Left lung (tissue), 10 donors: ENCODE data around the gene UNKL. TPM values are rescaled to one million over a fixed set of nuclear protein-coding genes. Genes with fewer than 3 reads are reported as not detected.

Experiments
- ATAC-seq: fragments of 200-7000 bp; cut with Tn5 transposase; one replicate; pipeline ENCODE4 v1.9.1; 2020; ENCODE audit warnings: moderate library complexity
- DNase-seq, 4 donors: peaks; one replicate each; pipeline ENCODE4 v3.0.0-alpha.2; 2013 to 2020
- H3K27ac ChIP-seq, 2 donors: fragments of 200-600 bp; sonication (generic) in 1 of 2; one replicate each; pipeline versions ENCODE4 v1.5.0 to v1.8.0; 2020 to 2021
- H3K27me3 ChIP-seq, 2 donors: fragments of 200-600 bp; sonication (generic) in 1 of 2; one replicate each; pipeline versions ENCODE4 v1.5.0 to v1.8.0; 2020 to 2021
- H3K36me3 ChIP-seq, 2 donors: fragments of 200-600 bp; sonication (generic) in 1 of 2; one replicate each; pipeline versions ENCODE4 v1.5.0 to v1.8.0; 2020 to 2021
- H3K4me1 ChIP-seq, 2 donors: fragments of 200-600 bp; one replicate each; pipeline ENCODE4 v1.8.0; 2021
- H3K4me3 ChIP-seq, 2 donors: fragments of 200-600 bp; sonication (generic) in 1 of 2; one replicate each; pipeline versions ENCODE4 v1.5.0 to v1.8.0; 2020 to 2021; ENCODE audit warnings: mild to moderate bottlenecking in 1 of 2
- H3K9me3 ChIP-seq, 2 donors: fragments of 200-600 bp; sonication (generic) in 1 of 2; one replicate each; pipeline versions ENCODE4 v1.5.0 to v1.8.0; 2020 to 2021
- intact Hi-C, 2 donors: fragments of 100-400 bp; cut with DNase I; formaldehyde crosslinking; loops; one replicate each; pipeline versions ENCODE4 v1.11.2 to v1.14.2; 2022
- polyA plus RNA-seq, 6 donors: library from polyadenylated mRNA; unstranded; fragments of 120-200 nt; gene quantifications; one replicate each; pipeline ENCODE4 v1.2.1, GENCODE V29; 2013; ENCODE audit not compliant: insufficient read length in 6 of 6
- total RNA-seq, 2 donors: library from RNA; stranded (reverse); fragmentation: NEBNext Ultra II Directional; extraction: Animal tissue kit (Norgen Biotek cat#: 25700); gene quantifications; one replicate each; pipeline ENCODE4 v1.2.1, GENCODE V29; 2021
- TF ChIP-seq, protein P1 (sequence below), 2 donors: fragments of 200-600 bp; sonication (generic) in 1 of 2; IDR thresholded peaks; one replicate each; pipeline versions ENCODE4 v1.5.0 to v1.8.0; 2021; ENCODE audit warnings: antibody characterized with exemption in 2 of 2
- donor health status: DM: no; HTN: yes; CAD: no.
- donor health status: DM: no; HTN: no; CAD: no.

Gene UNKL
- total and polyA plus RNA-seq, 8 donors = 18.9 to 27.3 (median 20.8) TPM

DNA sequence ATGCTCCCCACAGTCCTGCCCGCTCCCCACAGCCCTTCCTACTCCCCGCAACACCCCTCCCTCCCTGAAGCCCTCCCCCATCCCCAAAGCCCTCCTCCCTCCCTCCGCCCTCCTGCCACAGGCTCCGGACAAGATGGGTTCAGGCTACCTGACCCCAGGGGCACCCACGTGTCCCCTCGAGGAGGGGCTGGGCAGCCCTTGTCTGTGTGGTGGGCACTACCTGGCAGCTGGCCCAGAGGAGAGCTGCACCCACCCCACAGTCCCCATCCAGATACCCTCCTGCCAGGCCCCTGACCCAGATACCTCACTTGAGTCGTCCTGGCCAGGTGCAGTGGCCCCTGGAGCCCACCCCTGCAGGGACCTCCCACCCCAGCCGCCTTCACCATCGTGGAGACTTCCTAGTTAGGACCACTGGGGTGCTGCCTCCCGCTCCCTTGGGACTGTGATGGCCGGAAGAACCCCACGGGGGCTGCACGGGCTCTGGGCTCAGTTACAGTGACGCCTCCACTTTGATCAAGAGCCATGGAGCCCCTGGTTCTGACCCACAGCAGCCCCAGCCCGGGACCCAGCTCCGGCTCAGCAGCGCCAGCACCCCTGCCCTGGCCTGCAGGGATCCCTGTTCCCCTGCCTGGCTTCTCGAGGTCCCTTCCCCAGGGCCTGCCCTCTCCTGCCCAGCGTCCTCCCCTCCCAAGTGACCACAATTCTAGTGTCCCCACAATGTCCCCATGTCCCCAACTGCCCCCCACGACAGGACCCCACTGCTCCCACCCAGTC lies 17.2 kb upstream of the UNKL start:
- intact Hi-C loops = no loop called here
- Histone ChIP-seq H3K36me3 (no peaks in the 10 kb centered on the region), H3K27me3 (peaks cover 0 to 63% of the 10 kb centered on the region in 2 donors), H3K27ac (no peak overlapping the region), H3K4me3 (no peak overlapping the region), H3K9me3 (no peaks in the 10 kb centered on the region), H3K4me1 (no peaks in the 10 kb centered on the region)
- DNase-seq (no peak), ATAC-seq (no peak)
- TF ChIP-seq, protein P1, sequence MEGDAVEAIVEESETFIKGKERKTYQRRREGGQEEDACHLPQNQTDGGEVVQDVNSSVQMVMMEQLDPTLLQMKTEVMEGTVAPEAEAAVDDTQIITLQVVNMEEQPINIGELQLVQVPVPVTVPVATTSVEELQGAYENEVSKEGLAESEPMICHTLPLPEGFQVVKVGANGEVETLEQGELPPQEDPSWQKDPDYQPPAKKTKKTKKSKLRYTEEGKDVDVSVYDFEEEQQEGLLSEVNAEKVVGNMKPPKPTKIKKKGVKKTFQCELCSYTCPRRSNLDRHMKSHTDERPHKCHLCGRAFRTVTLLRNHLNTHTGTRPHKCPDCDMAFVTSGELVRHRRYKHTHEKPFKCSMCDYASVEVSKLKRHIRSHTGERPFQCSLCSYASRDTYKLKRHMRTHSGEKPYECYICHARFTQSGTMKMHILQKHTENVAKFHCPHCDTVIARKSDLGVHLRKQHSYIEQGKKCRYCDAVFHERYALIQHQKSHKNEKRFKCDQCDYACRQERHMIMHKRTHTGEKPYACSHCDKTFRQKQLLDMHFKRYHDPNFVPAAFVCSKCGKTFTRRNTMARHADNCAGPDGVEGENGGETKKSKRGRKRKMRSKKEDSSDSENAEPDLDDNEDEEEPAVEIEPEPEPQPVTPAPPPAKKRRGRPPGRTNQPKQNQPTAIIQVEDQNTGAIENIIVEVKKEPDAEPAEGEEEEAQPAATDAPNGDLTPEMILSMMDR (IDR thresholded peaks at IDR 0.05) = no peak

DNA sequence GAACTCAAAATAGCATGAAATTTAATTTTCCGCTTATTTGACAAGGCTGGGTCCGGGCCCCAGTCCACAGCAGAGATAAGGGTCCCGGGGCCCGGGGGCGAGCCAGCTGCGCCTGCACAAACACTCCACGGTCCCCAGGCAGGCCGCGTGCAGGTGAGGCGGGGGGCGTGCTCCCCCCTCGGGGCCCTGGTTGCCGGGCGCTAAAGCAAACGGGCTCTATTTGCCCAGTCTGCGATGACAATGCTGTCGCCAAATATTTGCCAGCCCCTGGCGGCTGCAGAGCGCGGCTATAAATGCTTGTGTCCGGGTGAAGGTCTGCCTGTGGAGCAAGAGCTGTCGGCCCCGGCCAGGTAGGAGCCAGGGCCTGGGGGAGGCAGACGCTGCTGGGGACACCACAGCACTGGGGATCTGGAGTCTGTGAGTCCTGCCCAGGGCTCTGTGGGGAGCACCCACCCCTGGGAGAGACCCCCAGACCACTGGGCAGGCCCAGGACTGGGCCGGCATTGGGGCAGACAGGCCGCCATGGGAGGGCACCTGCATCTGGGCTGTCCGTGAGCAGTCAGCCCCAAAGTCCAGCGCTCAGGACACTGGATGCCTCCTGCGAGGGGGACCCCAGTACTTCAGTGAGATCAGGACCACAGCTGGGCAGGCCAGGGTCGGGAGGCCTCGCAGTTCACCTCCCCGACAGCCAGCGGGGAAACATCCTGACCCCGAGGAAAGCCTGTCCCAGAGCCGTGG lies 16.4 kb upstream of the UNKL start, which contains the start of gene PERCC1:
PERCC1 (plus strand) TSS at position 320 of the 738 bp plus-strand sequence. CDS start 1,516 bp downstream, outside the sequence.
- DNase-seq = peak in 1 of 4 donors; percentile 54
- H3K4me1 ChIP-seq = no peaks in the 10 kb centered on the region
- TF ChIP-seq, protein P1 (IDR thresholded peaks at IDR 0.05) = no peak
- peaks cover 0 to 63% of the 10 kb centered on the region in 2 donors for H3K27me3 ChIP-seq
- no peaks in the 10 kb centered on the region for H3K9me3 ChIP-seq
- intact Hi-C loops = no loop called here
- no peaks in the 10 kb centered on the region for H3K36me3 ChIP-seq
- no peak for ATAC-seq
- no peak within 1 kb of the TSS for H3K4me3 ChIP-seq
- H3K27ac ChIP-seq = no peak within 1 kb of the TSS

DNA sequence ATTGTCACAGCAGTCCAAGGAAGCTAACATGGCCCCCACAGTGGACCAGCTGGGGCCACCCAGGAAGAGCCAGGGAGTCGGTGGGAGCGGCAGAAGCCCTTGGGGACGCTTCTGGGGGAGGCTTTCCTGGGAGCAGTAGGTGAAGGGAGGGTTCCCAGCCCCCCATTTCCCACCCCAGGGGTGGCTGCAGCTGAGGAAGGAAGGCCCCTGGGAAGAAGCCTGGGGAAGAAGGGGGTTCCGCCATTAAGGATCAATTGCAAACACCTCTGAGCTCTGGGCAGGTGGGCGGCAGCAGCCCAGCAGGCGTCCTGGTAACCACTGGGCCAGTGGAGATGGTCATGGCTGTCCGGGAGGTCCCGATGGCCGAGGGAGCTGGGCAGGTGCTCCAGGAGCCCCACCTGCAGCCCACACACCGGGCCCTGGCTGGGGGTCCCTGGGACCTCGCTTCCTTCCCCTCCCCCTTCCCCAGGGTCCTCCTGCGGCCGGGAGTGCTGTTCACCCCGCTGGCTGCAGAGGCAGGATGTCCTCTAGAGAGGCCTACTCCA lies 15.8 kb upstream of the UNKL start:
- peaks cover 0 to 63% of the 10 kb centered on the region in 2 donors for H3K27me3 ChIP-seq
- intact Hi-C loops = no loop called here
- no peak for DNase-seq
- TF ChIP-seq, protein P1 (IDR thresholded peaks at IDR 0.05) = no peak
- H3K36me3 ChIP-seq = no peaks in the 10 kb centered on the region
- no peak for ATAC-seq
- no peak overlapping the region for H3K27ac ChIP-seq
- no peaks in the 10 kb centered on the region for H3K9me3 ChIP-seq
- H3K4me1 ChIP-seq = no peaks in the 10 kb centered on the region
- H3K4me3 ChIP-seq = no peak overlapping the region

DNA sequence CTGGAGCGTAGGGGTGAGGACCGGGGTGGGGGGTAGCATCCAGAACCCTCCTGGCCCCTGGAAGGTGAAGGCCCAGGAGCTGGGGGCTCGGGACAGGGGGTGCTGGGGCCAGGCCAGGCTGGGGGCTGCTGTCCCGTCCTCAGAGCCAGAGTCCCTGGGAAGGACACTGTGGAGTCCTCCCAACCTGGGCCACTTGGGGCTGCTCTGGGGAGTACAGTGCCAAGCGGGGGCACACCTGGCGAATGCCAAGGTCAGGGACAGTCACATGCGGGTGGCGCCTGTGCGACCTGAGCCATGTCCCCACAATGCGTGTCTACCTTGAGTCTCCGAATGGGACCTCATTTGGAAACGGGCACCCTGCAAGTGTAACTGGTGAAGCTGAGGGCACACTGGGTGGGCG lies 15.1 kb upstream of the UNKL start:
- intact Hi-C loops = no loop called here
- TF ChIP-seq, protein P1 (IDR thresholded peaks at IDR 0.05) = no peak
- Histone ChIP-seq H3K9me3 (no peaks in the 10 kb centered on the region), H3K4me1 (no peaks in the 10 kb centered on the region), H3K4me3 (no peak overlapping the region), H3K36me3 (no peaks in the 10 kb centered on the region), H3K27ac (no peak overlapping the region), H3K27me3 (peaks cover 0 to 63% of the 10 kb centered on the region in 2 donors)
- no peak for DNase-seq
- ATAC-seq = no peak

DNA sequence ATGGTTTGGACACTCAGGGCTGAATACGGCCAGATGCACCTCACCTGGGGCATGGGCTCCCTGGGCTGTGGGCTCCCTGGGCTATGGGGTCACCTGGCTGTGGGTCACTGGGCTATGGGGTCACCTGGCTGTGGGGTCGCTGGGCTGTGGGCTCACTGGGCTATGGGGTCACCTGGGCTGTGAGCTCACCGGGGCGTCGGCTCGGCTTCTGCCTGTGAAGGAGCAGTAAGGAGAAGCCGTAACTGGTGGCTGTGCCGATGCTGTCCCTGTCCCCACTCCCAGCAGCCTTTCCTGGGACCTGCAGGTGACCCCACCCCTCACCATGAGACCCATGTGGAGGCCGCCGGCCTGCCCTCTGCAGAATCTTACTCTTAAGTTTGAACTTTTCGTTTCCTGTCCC lies 14.5 kb upstream of the UNKL start:
- no peaks in the 10 kb centered on the region for H3K36me3 ChIP-seq
- H3K27ac ChIP-seq = no peak overlapping the region
- DNase-seq = no peak
- intact Hi-C loops = no loop called here
- no peak overlapping the region for H3K4me3 ChIP-seq
- no peaks in the 10 kb centered on the region for H3K4me1 ChIP-seq
- TF ChIP-seq, protein P1 (IDR thresholded peaks at IDR 0.05) = no peak
- H3K27me3 ChIP-seq = peaks cover 0 to 59% of the 10 kb centered on the region in 2 donors
- no peak for ATAC-seq
- no peaks in the 10 kb centered on the region for H3K9me3 ChIP-seq
